OCI-LY1 (cell line): ENCODE measurements around the gene SLC17A7.

Experiments
- H2AFZ ChIP-seq: fragments of 200-600 bp; sonication (generic), shearing (Covaris generic); 2 replicates; pipeline ENCODE4 v1.6.0; 2014; ENCODE audit warnings: antibody characterized with exemption, mild to moderate bottlenecking, low read length
- H3F3A ChIP-seq: fragments of 200-600 bp; sonication (generic), shearing (Covaris generic); 2 replicates; pipeline ENCODE4 v1.6.0; 2014; ENCODE audit warnings: mild to moderate bottlenecking, antibody characterized with exemption, low read length, moderate library complexity; ENCODE audit not compliant: insufficient read depth
- H3K27ac ChIP-seq: fragments of 200-600 bp; sonication (generic); 2 replicates; pipeline ENCODE4 v1.5.1; 2014; ENCODE audit warnings: low read length, mixed run types, mild to moderate bottlenecking, low read depth; ENCODE audit not compliant: poor library complexity, severe bottlenecking
- H3K27me3 ChIP-seq: fragments of 200-600 bp; sonication (generic); 2 replicates; pipeline ENCODE4 v1.6.0; 2014; ENCODE audit warnings: antibody characterized with exemption, mild to moderate bottlenecking, low read length, moderate library complexity; ENCODE audit not compliant: insufficient read depth
- H3K36me3 ChIP-seq: fragments of 200-600 bp; sonication (generic); 2 replicates; pipeline ENCODE4 v1.6.1; 2014; ENCODE audit warnings: mild to moderate bottlenecking, antibody characterized with exemption, low read length, moderate library complexity, mixed read lengths; ENCODE audit not compliant: insufficient read depth
- H3K4me1 ChIP-seq: fragments of 200-600 bp; sonication (generic); 2 replicates; pipeline ENCODE4 v1.5.1; 2014; ENCODE audit warnings: mild to moderate bottlenecking, low read length, moderate library complexity; ENCODE audit not compliant: insufficient read depth, severe bottlenecking
- H3K4me2 ChIP-seq: fragments of 200-600 bp; sonication (generic), shearing (Covaris generic); 2 replicates; pipeline ENCODE4 v1.6.1; 2014; ENCODE audit warnings: low read length
- H3K4me3 ChIP-seq: fragments of 200-600 bp; sonication (generic); 2 replicates; pipeline ENCODE4 v1.5.1; 2014; ENCODE audit warnings: low read length, low read depth, mild to moderate bottlenecking, mixed read lengths; ENCODE audit not compliant: poor library complexity, severe bottlenecking
- H3K79me2 ChIP-seq: fragments of 200-600 bp; shearing (Covaris generic); 2 replicates; pipeline ENCODE4 v1.6.1; 2016; ENCODE audit warnings: mixed run types, low read length, mixed read lengths; ENCODE audit not compliant: insufficient read depth
- H3K9ac ChIP-seq: fragments of 200-600 bp; sonication (generic), shearing (Covaris generic); 2 replicates; pipeline ENCODE4 v1.6.1; 2014; ENCODE audit warnings: mild to moderate bottlenecking, low read length, mixed read lengths
- H3K9me2 ChIP-seq: fragments of 200-600 bp; sonication (generic), shearing (Covaris generic); 2 replicates; pipeline ENCODE4 v1.6.1; 2014; ENCODE audit warnings: low read depth, mild to moderate bottlenecking, low read length, mixed read lengths
- H3K9me3 ChIP-seq: fragments of 200-600 bp; shearing (Covaris generic); 2 replicates; pipeline ENCODE4 v1.6.1; 2014; ENCODE audit warnings: low read length, mixed read lengths
- H4K20me1 ChIP-seq: fragments of 200-600 bp; sonication (generic), shearing (Covaris generic); 2 replicates; pipeline ENCODE4 v1.6.0; 2016; ENCODE audit warnings: mild to moderate bottlenecking, low read length; ENCODE audit not compliant: insufficient read depth
- EZH2 ChIP-seq: fragments of 200-600 bp; sonication (generic), shearing (Covaris generic); IDR thresholded peaks from 2 replicates; pipeline ENCODE4 v1.8.0; 2017; ENCODE audit warnings: borderline replicate concordance, mixed run types, mild to moderate bottlenecking, antibody characterized with exemption, low read length, moderate library complexity, mixed read lengths
- TF ChIP-seq, protein P1 (sequence below): fragments of 200-600 bp; sonication (generic), shearing (Covaris generic); IDR thresholded peaks from 2 replicates; pipeline ENCODE4 v1.5.1; 2017; ENCODE audit warnings: mild to moderate bottlenecking, antibody characterized with exemption, low read length, moderate library complexity, mixed read lengths

SLC17A7 gene

DNA sequence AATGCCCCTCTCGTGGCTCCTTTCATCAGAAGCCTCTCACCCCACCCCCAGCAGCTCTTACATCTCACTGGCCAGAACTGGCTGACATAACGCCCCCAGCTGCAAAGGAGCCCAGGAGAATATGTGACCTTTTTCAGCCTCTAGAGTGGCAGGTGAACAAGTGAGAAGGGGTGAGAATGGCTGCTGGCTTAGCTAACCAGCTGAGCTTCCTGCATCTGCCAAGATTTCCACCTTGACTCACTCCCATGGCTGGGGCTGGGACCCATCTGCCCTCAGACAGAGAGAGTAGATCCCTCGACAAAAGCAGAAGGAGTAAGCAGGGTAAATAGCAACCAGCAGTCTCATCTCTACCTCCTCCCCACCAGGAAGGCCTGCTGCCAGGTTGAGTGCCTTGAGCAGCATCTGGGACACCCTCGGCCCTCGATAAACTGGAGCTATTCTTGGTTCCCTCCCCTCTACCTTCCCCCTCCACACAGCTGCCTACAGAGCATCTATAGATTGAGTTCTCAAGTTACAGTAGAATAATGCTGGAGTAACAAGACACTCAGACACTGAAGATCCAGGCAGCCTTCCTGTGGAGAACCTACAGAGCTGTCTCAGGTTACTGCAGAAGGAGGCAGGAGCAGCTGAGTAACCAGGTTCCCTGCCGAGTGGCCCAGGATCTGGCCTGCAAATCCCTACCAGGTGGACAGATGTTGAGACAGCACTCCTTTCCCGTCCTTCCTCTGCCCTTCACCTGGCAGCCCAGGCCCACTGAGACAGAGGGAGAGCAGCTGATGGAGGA lies 37.7 kb downstream of the SLC17A7 start:
- no peaks in the 10 kb centered on the region for H3K79me2 ChIP-seq
- H2AFZ ChIP-seq: no peak overlapping the region

DNA sequence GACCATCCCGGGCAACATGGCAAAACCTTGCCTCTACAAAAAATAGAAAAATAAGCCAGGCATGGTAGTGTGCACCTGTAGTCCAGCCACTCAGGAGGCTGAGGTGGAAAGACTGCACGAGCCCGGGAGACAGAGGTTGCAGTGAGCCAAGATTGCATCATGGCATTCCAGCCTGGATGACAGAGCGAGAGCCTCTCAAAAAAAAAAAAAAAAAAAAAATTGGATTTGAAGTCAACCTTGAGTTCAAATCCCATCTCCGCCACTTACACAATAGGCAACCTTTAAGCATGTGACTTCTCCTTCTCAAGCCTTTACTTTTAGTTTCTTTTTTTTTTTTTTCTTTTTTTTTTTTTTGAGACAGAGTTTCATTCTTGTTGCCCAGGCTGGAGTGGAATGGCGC lies 41.3 kb downstream of the SLC17A7 start:
- TF ChIP-seq EZH2: no peak
- TF ChIP-seq, protein P1, sequence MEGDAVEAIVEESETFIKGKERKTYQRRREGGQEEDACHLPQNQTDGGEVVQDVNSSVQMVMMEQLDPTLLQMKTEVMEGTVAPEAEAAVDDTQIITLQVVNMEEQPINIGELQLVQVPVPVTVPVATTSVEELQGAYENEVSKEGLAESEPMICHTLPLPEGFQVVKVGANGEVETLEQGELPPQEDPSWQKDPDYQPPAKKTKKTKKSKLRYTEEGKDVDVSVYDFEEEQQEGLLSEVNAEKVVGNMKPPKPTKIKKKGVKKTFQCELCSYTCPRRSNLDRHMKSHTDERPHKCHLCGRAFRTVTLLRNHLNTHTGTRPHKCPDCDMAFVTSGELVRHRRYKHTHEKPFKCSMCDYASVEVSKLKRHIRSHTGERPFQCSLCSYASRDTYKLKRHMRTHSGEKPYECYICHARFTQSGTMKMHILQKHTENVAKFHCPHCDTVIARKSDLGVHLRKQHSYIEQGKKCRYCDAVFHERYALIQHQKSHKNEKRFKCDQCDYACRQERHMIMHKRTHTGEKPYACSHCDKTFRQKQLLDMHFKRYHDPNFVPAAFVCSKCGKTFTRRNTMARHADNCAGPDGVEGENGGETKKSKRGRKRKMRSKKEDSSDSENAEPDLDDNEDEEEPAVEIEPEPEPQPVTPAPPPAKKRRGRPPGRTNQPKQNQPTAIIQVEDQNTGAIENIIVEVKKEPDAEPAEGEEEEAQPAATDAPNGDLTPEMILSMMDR: no peak
- Histone ChIP-seq H3K9me2 (no peaks in the 10 kb centered on the region), H3K4me1 (peaks cover 19% of the 10 kb centered on the region), H3K27me3 (no peaks in the 10 kb centered on the region), H3K79me2 (no peaks in the 10 kb centered on the region), H3K4me2 (no peak overlapping the region), H4K20me1 (no peaks in the 10 kb centered on the region), H3K27ac (no peak overlapping the region), H3F3A (no peaks in the 10 kb centered on the region), H3K9ac (no peak overlapping the region), H2AFZ (no peak overlapping the region), H3K4me3 (no peak overlapping the region), H3K36me3 (no peaks in the 10 kb centered on the region), H3K9me3 (no peaks in the 10 kb centered on the region)

More for the DNA sequence above, 37.7 kb downstream of the SLC17A7 start:
- no peaks in the 10 kb centered on the region for H3K27me3 ChIP-seq
- no peaks in the 10 kb centered on the region for H3K36me3 ChIP-seq
- H3K4me3 ChIP-seq: no peak overlapping the region
- peak overlapping the region; percentile 90 for H3K27ac ChIP-seq
- H4K20me1 ChIP-seq: no peaks in the 10 kb centered on the region
- H3K4me1 ChIP-seq: peaks cover 29% of the 10 kb centered on the region
- H3F3A ChIP-seq: no peaks in the 10 kb centered on the region
- no peaks in the 10 kb centered on the region for H3K9me2 ChIP-seq
- peak overlapping the region; percentile 50; the same call in 1 of the 2 replicates for H3K9ac ChIP-seq
- peak overlapping the region; percentile 42 for H3K4me2 ChIP-seq
- no peaks in the 10 kb centered on the region for H3K9me3 ChIP-seq
- TF ChIP-seq, protein P1: no peak
- no peak for TF ChIP-seq EZH2

DNA sequence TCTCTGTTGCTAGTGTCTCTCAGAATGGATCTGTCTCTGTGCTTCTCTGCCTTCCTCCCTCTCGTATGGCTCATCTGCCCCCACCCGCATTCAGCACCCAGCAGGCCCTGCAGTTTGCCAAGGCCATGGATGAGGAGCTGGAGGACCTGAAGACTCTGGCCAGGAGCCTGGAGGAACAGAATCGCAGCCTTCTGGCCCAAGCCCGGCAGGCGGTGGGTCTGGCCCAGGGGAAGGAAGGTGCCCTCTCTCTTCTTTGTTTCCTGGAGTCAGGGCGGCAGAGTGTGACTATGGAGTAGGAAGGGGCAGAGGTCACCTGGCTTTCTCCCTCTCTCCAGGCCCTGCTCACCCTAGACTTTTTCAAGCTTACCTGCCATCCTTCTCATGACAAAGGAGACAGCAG lies 42.4 kb downstream of the SLC17A7 start:
- Histone ChIP-seq H3K9ac (no peak overlapping the region), H4K20me1 (no peaks in the 10 kb centered on the region), H3K27ac (no peak overlapping the region), H3F3A (no peaks in the 10 kb centered on the region), H3K36me3 (no peaks in the 10 kb centered on the region), H3K79me2 (no peaks in the 10 kb centered on the region), H3K9me3 (no peaks in the 10 kb centered on the region), H3K4me2 (no peak overlapping the region), H3K9me2 (no peaks in the 10 kb centered on the region), H3K4me3 (no peak overlapping the region), H3K27me3 (no peaks in the 10 kb centered on the region), H2AFZ (no peak overlapping the region), H3K4me1 (peaks cover 14% of the 10 kb centered on the region)
- TF ChIP-seq, protein P1: no peak
